ENCODE measurements around the gene NPL. TPM values are rescaled to one million over a fixed set of nuclear protein-coding genes. Genes with fewer than 3 reads are reported as not detected.

NPL gene
- total and polyA plus RNA-seq, 2 donors (not counting 3 experiments of a cell fraction or from before 2014, with no cell fraction given): 0.14 to 0.75 TPM

GRCh38 chr1:182875889-182876288 is 86.3 kb downstream of the NPL start:
- CTCF ChIA-PET: interaction anchor here (0.8 kb wide), 1 partner anchor 12 kb away, joined by 3 read pairs; no protein-coding TSS in a partner anchor
- FAIRE-seq: no peak
- intact Hi-C loops (cut with micrococcal nuclease): no loop called here
- Histone ChIP-seq H4K20me1 (replicated peaks; ENCODE audit: control insufficient read depth, extremely low read depth, insufficient read depth, low read length) (no peaks in the 10 kb centered on the region), H3K79me2 (ENCODE audit: control insufficient read depth, insufficient read depth, low read length) (peaks cover 11% of the 10 kb centered on the region), H3K9me3 (replicated peaks; ENCODE audit: control insufficient read depth, insufficient read depth, low read length) (no peaks in the 10 kb centered on the region), H3K27me3 (ENCODE audit: control insufficient read depth in 2 of 2, insufficient read depth in 2 of 2, low read length in 2 of 2) (no peaks in the 10 kb centered on the region), H3K36me3 (ENCODE audit: control insufficient read depth in 2 of 2, extremely low read depth in 1 of 2, insufficient read depth in 2 of 2, low read length in 2 of 2) (peaks cover 34 to 67% of the 10 kb centered on the region in 2 experiments), H2AFZ (ENCODE audit: low read depth, low read length) (no peak overlapping the region), H3K4me1 (ENCODE audit: control insufficient read depth, extremely low read depth, insufficient read depth, low read length) (no peaks in the 10 kb centered on the region), H3K4me2 (ENCODE audit: insufficient read depth, low read length) (no peak overlapping the region), H3K9me1 (replicated peaks; ENCODE audit: control insufficient read depth, extremely low read depth, insufficient read depth, low read length) (no peaks in the 10 kb centered on the region), H3K27ac (ENCODE audit: insufficient read depth, low read depth, low read length) (no peak overlapping the region), H3K4me3 (replicated peaks in 1 of 3; ENCODE audit: insufficient read depth in 1 of 3, low read depth in 1 of 3, low read length in 3 of 3) (no peak overlapping the region), H3K9ac (replicated peaks; ENCODE audit: extremely low read depth, insufficient read depth, low read length) (no peak overlapping the region)
- BruUV-seq (replicated peaks): no TSS peak
- no peak for DNase-seq (ENCODE audit: low read depth, low spot score)
- TF ChIP-seq JUN (IDR thresholded peaks at IDR 0.05; ENCODE audit: borderline replicate concordance, insufficient read depth, insufficient read length, low read depth) (no peak), GATA2 (IDR thresholded peaks at IDR 0.05; ENCODE audit: insufficient read depth, insufficient read length, low read depth, low read length) (no peak), POLR2A (IDR thresholded peaks at IDR 0.05; ENCODE audit: low read depth, low read length) (no peak), POLR2AphosphoS5 (IDR thresholded peaks at IDR 0.05; ENCODE audit: insufficient read depth, low read depth, low read length) (no peak), MYC (IDR thresholded peaks at IDR 0.05; ENCODE audit: low read depth, low read length) (no peak), FOS (IDR thresholded peaks at IDR 0.05; ENCODE audit: borderline replicate concordance, insufficient read depth, low read length) (no peak)
- TF ChIP-seq, protein P1, sequence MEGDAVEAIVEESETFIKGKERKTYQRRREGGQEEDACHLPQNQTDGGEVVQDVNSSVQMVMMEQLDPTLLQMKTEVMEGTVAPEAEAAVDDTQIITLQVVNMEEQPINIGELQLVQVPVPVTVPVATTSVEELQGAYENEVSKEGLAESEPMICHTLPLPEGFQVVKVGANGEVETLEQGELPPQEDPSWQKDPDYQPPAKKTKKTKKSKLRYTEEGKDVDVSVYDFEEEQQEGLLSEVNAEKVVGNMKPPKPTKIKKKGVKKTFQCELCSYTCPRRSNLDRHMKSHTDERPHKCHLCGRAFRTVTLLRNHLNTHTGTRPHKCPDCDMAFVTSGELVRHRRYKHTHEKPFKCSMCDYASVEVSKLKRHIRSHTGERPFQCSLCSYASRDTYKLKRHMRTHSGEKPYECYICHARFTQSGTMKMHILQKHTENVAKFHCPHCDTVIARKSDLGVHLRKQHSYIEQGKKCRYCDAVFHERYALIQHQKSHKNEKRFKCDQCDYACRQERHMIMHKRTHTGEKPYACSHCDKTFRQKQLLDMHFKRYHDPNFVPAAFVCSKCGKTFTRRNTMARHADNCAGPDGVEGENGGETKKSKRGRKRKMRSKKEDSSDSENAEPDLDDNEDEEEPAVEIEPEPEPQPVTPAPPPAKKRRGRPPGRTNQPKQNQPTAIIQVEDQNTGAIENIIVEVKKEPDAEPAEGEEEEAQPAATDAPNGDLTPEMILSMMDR (IDR thresholded peaks at IDR 0.05; ENCODE audit: extremely low read depth in 1 of 2, insufficient read depth in 1 of 2, low read depth in 1 of 2, low read length in 2 of 2): no peak
- dilution Hi-C loops (cut with MboI; ENCODE audit: extremely low pct_ligation_motif_present, low sequenced_read_pairs): no loop called here
- POLR2A ChIA-PET: no interaction called here
